ENCODE measurements around the gene LMLN. TPM values are rescaled to one million over a fixed set of nuclear protein-coding genes. Genes with fewer than 3 reads are reported as not detected.

The LMLN gene
- total and polyA plus RNA-seq, 8 donors: 9.0 to 12.2 (median 10.0) TPM

DNA sequence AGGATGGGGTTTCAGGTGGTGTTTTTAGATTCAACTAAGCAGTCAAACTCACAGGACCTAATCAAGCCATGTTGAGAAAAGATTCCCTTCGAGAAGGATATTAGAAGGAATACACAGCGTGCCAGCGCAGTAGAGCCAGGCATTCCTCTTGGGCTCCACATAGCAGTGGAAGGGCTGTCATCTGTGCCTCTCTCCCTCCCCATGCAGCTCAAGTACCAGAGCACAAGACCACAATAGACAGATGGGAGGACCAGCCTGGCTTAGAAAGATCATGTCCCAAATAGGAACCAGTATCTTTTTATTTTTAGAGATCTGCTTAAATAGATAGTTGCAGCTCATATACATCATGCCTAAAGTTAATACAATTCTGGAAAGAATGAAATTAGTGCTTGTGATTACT is 37.9 kb downstream of the LMLN start:
- no peak for ATAC-seq
- peaks cover 0 to 4% of the 10 kb centered on the region in 2 donors for H3K36me3 ChIP-seq
- no peaks in the 10 kb centered on the region for H3K9me3 ChIP-seq
- intact Hi-C loops (cut with DNase I): no loop called here
- no peaks in the 10 kb centered on the region for H3K27me3 ChIP-seq
- no peak overlapping the region for H3K4me3 ChIP-seq
- H3K27ac ChIP-seq: no peak overlapping the region
- no peaks in the 10 kb centered on the region for H3K4me1 ChIP-seq
- TF ChIP-seq, protein P1, sequence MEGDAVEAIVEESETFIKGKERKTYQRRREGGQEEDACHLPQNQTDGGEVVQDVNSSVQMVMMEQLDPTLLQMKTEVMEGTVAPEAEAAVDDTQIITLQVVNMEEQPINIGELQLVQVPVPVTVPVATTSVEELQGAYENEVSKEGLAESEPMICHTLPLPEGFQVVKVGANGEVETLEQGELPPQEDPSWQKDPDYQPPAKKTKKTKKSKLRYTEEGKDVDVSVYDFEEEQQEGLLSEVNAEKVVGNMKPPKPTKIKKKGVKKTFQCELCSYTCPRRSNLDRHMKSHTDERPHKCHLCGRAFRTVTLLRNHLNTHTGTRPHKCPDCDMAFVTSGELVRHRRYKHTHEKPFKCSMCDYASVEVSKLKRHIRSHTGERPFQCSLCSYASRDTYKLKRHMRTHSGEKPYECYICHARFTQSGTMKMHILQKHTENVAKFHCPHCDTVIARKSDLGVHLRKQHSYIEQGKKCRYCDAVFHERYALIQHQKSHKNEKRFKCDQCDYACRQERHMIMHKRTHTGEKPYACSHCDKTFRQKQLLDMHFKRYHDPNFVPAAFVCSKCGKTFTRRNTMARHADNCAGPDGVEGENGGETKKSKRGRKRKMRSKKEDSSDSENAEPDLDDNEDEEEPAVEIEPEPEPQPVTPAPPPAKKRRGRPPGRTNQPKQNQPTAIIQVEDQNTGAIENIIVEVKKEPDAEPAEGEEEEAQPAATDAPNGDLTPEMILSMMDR (IDR thresholded peaks at IDR 0.05): no peak
- no peak for DNase-seq

DNA sequence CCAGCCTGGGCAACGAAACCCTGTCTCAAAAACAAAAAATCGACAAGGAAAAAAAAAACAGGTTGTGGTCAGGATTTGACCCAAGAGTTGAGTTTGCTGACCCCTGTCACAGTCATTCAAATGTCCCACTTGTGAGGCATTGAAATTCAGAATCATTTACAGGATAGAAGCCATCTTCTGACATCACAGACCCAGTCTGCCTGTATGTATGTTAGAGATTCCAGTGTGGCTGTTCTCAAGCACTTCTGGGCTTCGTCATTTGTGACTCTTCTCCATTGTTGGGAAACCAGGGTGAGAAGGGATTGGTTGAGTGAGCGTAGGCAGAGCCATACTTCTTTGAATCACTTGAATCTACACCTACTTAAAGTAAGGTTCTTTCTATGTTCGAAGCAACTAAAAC is 57.1 kb downstream of the LMLN start:
- ATAC-seq (no peak), DNase-seq (no peak)
- Histone ChIP-seq H3K27me3 (no peaks in the 10 kb centered on the region), H3K36me3 (peaks cover 0 to 12% of the 10 kb centered on the region in 2 donors), H3K27ac (no peak overlapping the region), H3K4me1 (no peaks in the 10 kb centered on the region), H3K4me3 (no peak overlapping the region), H3K9me3 (no peaks in the 10 kb centered on the region)
- intact Hi-C loops (cut with DNase I): no loop called here
- TF ChIP-seq, protein P1 (IDR thresholded peaks at IDR 0.05): no peak

DNA sequence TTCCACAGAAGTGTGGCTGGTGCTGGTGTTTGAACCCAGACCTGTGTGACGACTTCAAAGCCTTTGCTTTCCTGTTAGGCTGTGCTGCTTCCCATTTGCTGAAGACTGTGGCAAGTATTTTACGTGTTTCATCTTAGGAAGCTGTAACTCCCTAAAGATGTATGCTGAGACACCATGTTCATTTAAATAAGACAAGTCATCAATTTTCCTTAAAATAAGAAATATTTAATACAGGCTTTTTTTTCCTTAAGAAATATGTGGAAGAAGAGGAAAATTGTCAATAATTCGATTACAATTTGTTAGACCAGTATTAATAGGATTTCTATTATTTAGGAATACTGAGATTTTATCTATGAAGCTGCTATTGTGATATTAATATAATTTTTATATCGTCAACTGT is 58.4 kb downstream of the LMLN start:
- H3K27ac ChIP-seq: no peak overlapping the region
- no peak for ATAC-seq
- no peaks in the 10 kb centered on the region for H3K27me3 ChIP-seq
- no peaks in the 10 kb centered on the region for H3K4me1 ChIP-seq
- TF ChIP-seq, protein P1 (IDR thresholded peaks at IDR 0.05): no peak
- H3K4me3 ChIP-seq: no peak overlapping the region
- peaks cover 0 to 22% of the 10 kb centered on the region in 2 donors for H3K36me3 ChIP-seq
- no peaks in the 10 kb centered on the region for H3K9me3 ChIP-seq
- intact Hi-C loops (cut with DNase I): no loop called here
- DNase-seq: no peak

DNA sequence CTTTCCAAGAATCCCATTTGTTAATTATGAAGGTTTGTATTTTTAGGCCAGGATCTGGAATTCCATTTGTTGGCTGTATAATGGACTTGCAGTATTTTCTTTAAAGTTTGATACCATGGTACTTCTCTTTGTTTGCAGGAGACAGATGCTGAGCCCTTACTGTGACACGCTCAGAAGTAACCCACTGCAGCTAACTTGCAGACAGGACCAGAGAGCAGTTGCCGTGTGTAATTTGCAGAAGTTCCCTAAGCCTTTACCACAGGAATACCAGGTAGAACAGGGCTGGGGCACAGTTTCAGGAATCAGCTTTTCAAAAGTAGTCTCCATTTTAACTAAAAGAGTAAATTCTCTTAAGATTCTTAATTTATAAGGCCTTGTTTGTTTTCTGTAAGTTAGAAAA is 59.1 kb downstream of the LMLN start:
- DNase-seq (no peak), ATAC-seq (no peak)
- Histone ChIP-seq H3K36me3 (peaks cover 0 to 22% of the 10 kb centered on the region in 2 donors), H3K27ac (no peak overlapping the region), H3K4me3 (no peak overlapping the region), H3K27me3 (no peaks in the 10 kb centered on the region), H3K9me3 (no peaks in the 10 kb centered on the region), H3K4me1 (no peaks in the 10 kb centered on the region)
- intact Hi-C loops (cut with DNase I): no loop called here
- TF ChIP-seq, protein P1 (IDR thresholded peaks at IDR 0.05): no peak

DNA sequence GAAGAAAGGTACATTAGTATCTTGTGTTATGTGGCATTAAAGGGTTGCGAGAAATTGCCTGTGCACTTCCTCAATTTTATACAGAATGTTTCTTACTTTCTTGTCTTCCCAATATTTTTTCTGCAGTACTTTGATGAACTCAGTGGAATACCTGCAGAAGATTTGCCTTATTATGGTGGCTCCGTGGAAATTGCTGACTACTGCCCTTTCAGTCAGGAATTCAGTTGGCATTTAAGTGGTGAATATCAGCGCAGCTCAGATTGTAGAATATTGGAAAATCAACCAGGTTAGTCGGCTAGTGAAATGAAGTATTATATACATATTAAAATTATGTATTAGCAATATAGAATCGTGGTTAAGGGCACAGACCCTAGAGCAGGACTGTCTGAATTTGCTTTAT is 61.3 kb downstream of the LMLN start:
- intact Hi-C loops (cut with DNase I): no loop called here
- Histone ChIP-seq H3K36me3 (peaks cover 0 to 30% of the 10 kb centered on the region in 2 donors), H3K27ac (no peak overlapping the region), H3K27me3 (no peaks in the 10 kb centered on the region), H3K4me3 (no peak overlapping the region), H3K9me3 (no peaks in the 10 kb centered on the region), H3K4me1 (no peaks in the 10 kb centered on the region)
- ATAC-seq: no peak
- TF ChIP-seq, protein P1 (IDR thresholded peaks at IDR 0.05): no peak
- no peak for DNase-seq

All from left lung (tissue), 10 donors.